ENCODE results near the gene ZNF628.

The ZNF628 gene

GRCh38 chr19:55526216-55527196, 50.1 kb downstream of the ZNF628 start:
- TF ChIP-seq GATA3 (IDR thresholded peaks at IDR 0.05; ENCODE audit: low read depth, low read length) (no peak), GATA2 (IDR thresholded peaks at IDR 0.05; ENCODE audit: low read depth, low read length) (no peak)

- no peak for TF ChIP-seq GATA2 (IDR thresholded peaks at IDR 0.05; ENCODE audit: low read depth, low read length)
- TF ChIP-seq GATA3 (IDR thresholded peaks at IDR 0.05; ENCODE audit: low read depth, low read length), result no peak
Observed at GRCh38 chr19:55527197-55528029, 51.0 kb downstream of the ZNF628 start.

GRCh38 chr19:55528030-55528803, 51.8 kb downstream of the ZNF628 start:
- no peak for TF ChIP-seq GATA2 (IDR thresholded peaks at IDR 0.05; ENCODE audit: low read depth, low read length)
- TF ChIP-seq GATA3 (IDR thresholded peaks at IDR 0.05; ENCODE audit: low read depth, low read length), result no peak

GRCh38 chr19:55529636-55530234, 53.3 kb downstream of the ZNF628 start:
- no peak for TF ChIP-seq GATA2 (IDR thresholded peaks at IDR 0.05; ENCODE audit: low read depth, low read length)
- TF ChIP-seq GATA3 (IDR thresholded peaks at IDR 0.05; ENCODE audit: low read depth, low read length), result no peak

DNA sequence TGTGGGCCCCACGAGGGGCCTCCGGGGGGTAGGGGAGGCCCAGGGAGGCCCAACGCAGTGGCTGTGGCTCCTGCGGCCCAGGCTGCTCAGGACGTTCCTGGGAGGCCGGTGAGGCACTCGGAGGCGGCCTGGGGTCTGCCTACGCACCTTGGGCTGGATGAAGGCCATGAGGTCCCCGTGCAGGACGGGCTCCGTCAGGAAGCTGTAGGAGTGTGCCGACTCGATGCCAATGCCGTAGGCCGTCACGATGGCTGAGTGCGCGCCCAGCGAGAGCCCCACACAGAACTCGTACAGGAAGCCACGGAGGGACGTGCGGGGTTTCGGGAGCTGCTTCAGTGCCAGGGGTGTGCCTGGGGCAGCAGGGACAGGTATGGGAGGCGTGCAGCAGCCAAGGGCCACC, 54.6 kb downstream of the ZNF628 start:
- TF ChIP-seq GATA3 (IDR thresholded peaks at IDR 0.05; ENCODE audit: low read depth, low read length), result no peak
- TF ChIP-seq GATA2 (IDR thresholded peaks at IDR 0.05; ENCODE audit: low read depth, low read length), result no peak
